Endodermal cell (in vitro differentiated cells): ENCODE data around the gene PCDHB5. TPM values are rescaled to one million over a fixed set of nuclear protein-coding genes. Genes with fewer than 3 reads are reported as not detected.
A peak's percentile ranks its signal among the peaks of the same experiment; 100 is the strongest.
"Not testable (repeated sequence)": the region's sequence is repeated elsewhere in the genome, so short reads cannot be mapped to it uniquely, and the experiment has no call there.

Source experiments
- DNase-seq: peaks from one replicate; pipeline ENCODE4 v3.0.0-alpha.2; 2017
- H3K27ac ChIP-seq: 2 replicates; pipeline ENCODE4 v1.5.1; 2013; ENCODE audit warnings: mild to moderate bottlenecking, low read depth, low read length, moderate library complexity
- H3K27me3 ChIP-seq: 2 replicates; pipeline ENCODE4 v1.6.1; 2013; ENCODE audit warnings: mild to moderate bottlenecking, low read length, moderate library complexity; ENCODE audit not compliant: insufficient read depth, control insufficient read depth, poor library complexity, severe bottlenecking
- H3K36me3 ChIP-seq: 2 replicates; pipeline ENCODE4 v1.7.0; 2013; ENCODE audit warnings: mild to moderate bottlenecking, low read length, moderate library complexity; ENCODE audit not compliant: control insufficient read depth, insufficient read depth
- H3K4me1 ChIP-seq: one replicate; pipeline ENCODE4 v1.7.0; 2013; ENCODE audit warnings: low read length; ENCODE audit not compliant: control insufficient read depth, insufficient read depth
- H3K4me3 ChIP-seq: 2 replicates; pipeline ENCODE4 v1.5.1; 2013; ENCODE audit warnings: mild to moderate bottlenecking, low read length, moderate library complexity
- H3K9ac ChIP-seq: 2 replicates; pipeline ENCODE4 v1.6.1; 2013; ENCODE audit warnings: mild to moderate bottlenecking, low read length, moderate library complexity; ENCODE audit not compliant: poor library complexity, severe bottlenecking; ENCODE audit errors: extremely low read depth
- H3K9me3 ChIP-seq: 2 replicates; pipeline ENCODE4 v1.6.1; 2013; ENCODE audit warnings: mild to moderate bottlenecking, low read length, moderate library complexity; ENCODE audit not compliant: control insufficient read depth
- H3K27ac Mint-ChIP-seq: 2 replicates; pipeline ENCODE4 v1.8.0; 2020; ENCODE audit warnings: mixed read lengths
- H3K27me3 Mint-ChIP-seq: 2 replicates; pipeline ENCODE4 v1.8.0; 2021; ENCODE audit warnings: mild to moderate bottlenecking, mixed read lengths; ENCODE audit not compliant: insufficient read depth
- H3K36me3 Mint-ChIP-seq: 2 replicates; pipeline ENCODE4 v1.8.0; 2020; ENCODE audit warnings: low read depth, mixed read lengths
- H3K4me1 Mint-ChIP-seq: 2 replicates; pipeline ENCODE4 v1.8.0; 2020; ENCODE audit warnings: mixed read lengths
- H3K4me3 Mint-ChIP-seq: 2 replicates; pipeline ENCODE4 v1.8.0; 2020; ENCODE audit warnings: mild to moderate bottlenecking, moderate library complexity, mixed read lengths
- H3K9me3 Mint-ChIP-seq: 2 replicates; pipeline ENCODE4 v1.8.0; 2020; ENCODE audit warnings: mild to moderate bottlenecking, mixed read lengths
- CTCF ChIP-seq: fragments of 200-600 bp; sonication (generic); conservative IDR thresholded peaks from 2 replicates; pipeline ENCODE4 v1.5.0; 2021; ENCODE audit warnings: antibody characterized with exemption, mild to moderate bottlenecking
- WGBS, 2 experiments: methylation state at CpG; one replicate each; pipeline versions ENCODE4 v1.1.5 to v1.1.7; 2013; ENCODE audit warnings: missing lambda C conversion rate in 2 of 2, mixed read lengths in 1 of 2; ENCODE audit not compliant: insufficient coverage in 1 of 2, insufficient read length in 1 of 2; 5-methylcytosine and 5-hydroxymethylcytosine counted together
- total RNA-seq, 2 donors: library from RNA; stranded (reverse); fragmentation: NEBNext Ultra II Directional in 1 of 2; extraction: Animal tissue kit (Norgen Biotek cat#: 25700) in 1 of 2; gene quantifications; 2 replicates in 1 of 2; 3 replicates in 1 of 2; pipeline ENCODE4 v1.2.1, GENCODE V29; 2021

Gene PCDHB5
- total RNA-seq, 2 donors from 2014 or later, result 2.4 to 43.5 TPM

GRCh38 chr5:141121985-141122384, 13.0 kb upstream of the PCDHB5 start:
- Mint-ChIP-seq H3K9me3 (peaks cover 14% of the 10 kb centered on the region), H3K4me1 (peaks cover 1% of the 10 kb centered on the region), H3K27ac (no peak overlapping the region), H3K36me3 (peaks cover 14% of the 10 kb centered on the region), H3K4me3 (no peak overlapping the region), H3K27me3 (peaks cover 2% of the 10 kb centered on the region)
- DNase-seq, result no peak
- Histone ChIP-seq H3K36me3 (no peaks in the 10 kb centered on the region), H3K9ac (no peak overlapping the region), H3K4me1 (no peaks in the 10 kb centered on the region), H3K27ac (no peak overlapping the region), H3K27me3 (no peaks in the 10 kb centered on the region), H3K9me3 (peaks cover under 1% of the 10 kb centered on the region), H3K4me3 (no peak overlapping the region)
- no peak for TF ChIP-seq CTCF
- WGBS, 2 experiments, result 93 to 95% methylated on average over 10 to 12 of the region's 12 CpGs

- H3K27ac Mint-ChIP-seq, H3K4me1 Mint-ChIP-seq, H3K9ac ChIP-seq, H3K4me3 ChIP-seq, H3K9me3 ChIP-seq, H3K27me3 Mint-ChIP-seq, H3K36me3 ChIP-seq, DNase-seq, H3K4me3 Mint-ChIP-seq, H3K4me1 ChIP-seq, H3K27me3 ChIP-seq, H3K27ac ChIP-seq: not testable (repeated sequence)
- Mint-ChIP-seq H3K9me3 (peaks cover 14% of the 10 kb centered on the region), H3K36me3 (peaks cover 14% of the 10 kb centered on the region)
- 91 to 95% methylated on average over 11 to 53 of the region's 73 CpGs for WGBS, 2 experiments
Measured at GRCh38 chr5:141123396-141124135, 11.4 kb upstream of the PCDHB5 start.

- WGBS, 2 experiments, result 88 to 90% methylated on average over 1 of the region's 1 CpG
- H3K36me3 Mint-ChIP-seq, result peaks cover 14% of the 10 kb centered on the region
- no peak for DNase-seq
- peak overlapping the region; percentile 59 for H3K4me3 ChIP-seq
- H3K36me3 ChIP-seq, result no peaks in the 10 kb centered on the region
- no peaks in the 10 kb centered on the region for H3K27me3 ChIP-seq
- H3K27ac Mint-ChIP-seq, result no peak overlapping the region
- peaks cover 17% of the 10 kb centered on the region for H3K9me3 Mint-ChIP-seq
- H3K4me1 ChIP-seq, result peaks cover 4% of the 10 kb centered on the region
- H3K27me3 Mint-ChIP-seq, result peaks cover 2% of the 10 kb centered on the region
- H3K27ac ChIP-seq, result no peak overlapping the region
- H3K9me3 ChIP-seq, result peaks cover 8% of the 10 kb centered on the region
- TF ChIP-seq CTCF, result no peak
- peaks cover 9% of the 10 kb centered on the region for H3K4me1 Mint-ChIP-seq
- no peak overlapping the region for H3K4me3 Mint-ChIP-seq
- H3K9ac ChIP-seq, result no peak overlapping the region
Measured at GRCh38 chr5:141127305-141127704, 7.7 kb upstream of the PCDHB5 start.
